Mammary epithelial cell (primary cell): ENCODE measurements around the gene SMARCB1.

Experiments used
- EZH2 ChIP-seq: IDR thresholded peaks from 2 replicates; pipeline ENCODE4 v1.6.1; 2012; ENCODE audit warnings: low read length, inconsistent platforms, borderline replicate concordance
- TF ChIP-seq, protein P1 (sequence below), 2 donors: IDR thresholded peaks in 1 of 2; conservative IDR thresholded peaks in 1 of 2; 2 replicates each; pipeline ENCODE4 v1.5.1; 2011 to 2012; ENCODE audit warnings: inconsistent platforms in 2 of 2, low read length in 2 of 2, mild to moderate bottlenecking in 2 of 2, control low read depth in 1 of 2, low read depth in 1 of 2; ENCODE audit not compliant: insufficient read depth in 1 of 2; ENCODE audit errors: extremely low read depth in 1 of 2

DNA sequence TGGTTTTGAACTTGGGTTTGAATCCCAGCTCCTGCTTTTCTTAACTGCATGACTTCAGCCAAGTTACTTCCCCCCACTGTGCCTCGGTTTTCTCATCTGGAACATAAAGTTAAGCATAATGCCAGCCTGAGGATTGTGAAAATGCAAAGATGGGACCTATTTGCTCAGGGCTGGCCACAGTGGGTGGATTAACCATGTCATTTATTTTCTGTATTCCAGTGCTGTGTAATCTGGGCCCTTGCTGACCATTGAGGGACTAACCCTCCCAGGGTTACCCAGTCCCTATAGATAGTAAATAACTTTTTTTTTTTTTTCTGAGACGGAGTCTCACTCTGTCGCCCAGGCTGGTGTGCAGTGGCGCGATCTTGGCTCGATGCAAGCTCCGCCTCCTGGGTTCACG lies 31.1 kb upstream of the SMARCB1 start:
- TF ChIP-seq, protein P1, sequence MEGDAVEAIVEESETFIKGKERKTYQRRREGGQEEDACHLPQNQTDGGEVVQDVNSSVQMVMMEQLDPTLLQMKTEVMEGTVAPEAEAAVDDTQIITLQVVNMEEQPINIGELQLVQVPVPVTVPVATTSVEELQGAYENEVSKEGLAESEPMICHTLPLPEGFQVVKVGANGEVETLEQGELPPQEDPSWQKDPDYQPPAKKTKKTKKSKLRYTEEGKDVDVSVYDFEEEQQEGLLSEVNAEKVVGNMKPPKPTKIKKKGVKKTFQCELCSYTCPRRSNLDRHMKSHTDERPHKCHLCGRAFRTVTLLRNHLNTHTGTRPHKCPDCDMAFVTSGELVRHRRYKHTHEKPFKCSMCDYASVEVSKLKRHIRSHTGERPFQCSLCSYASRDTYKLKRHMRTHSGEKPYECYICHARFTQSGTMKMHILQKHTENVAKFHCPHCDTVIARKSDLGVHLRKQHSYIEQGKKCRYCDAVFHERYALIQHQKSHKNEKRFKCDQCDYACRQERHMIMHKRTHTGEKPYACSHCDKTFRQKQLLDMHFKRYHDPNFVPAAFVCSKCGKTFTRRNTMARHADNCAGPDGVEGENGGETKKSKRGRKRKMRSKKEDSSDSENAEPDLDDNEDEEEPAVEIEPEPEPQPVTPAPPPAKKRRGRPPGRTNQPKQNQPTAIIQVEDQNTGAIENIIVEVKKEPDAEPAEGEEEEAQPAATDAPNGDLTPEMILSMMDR (conservative IDR thresholded peaks at IDR 0.05 in 1 of 2, IDR thresholded peaks at IDR 0.05 in 1 of 2; ENCODE audit: extremely low read depth in 1 of 2, insufficient read depth in 1 of 2, low read depth in 1 of 2, low read length in 2 of 2), result no peak
- no peak for TF ChIP-seq EZH2
